Urinary bladder (tissue), 4 donors: ENCODE measurements around the gene BAD. TPM values are rescaled to one million over a fixed set of nuclear protein-coding genes. Genes with fewer than 3 reads are reported as not detected.
"Not testable (repeated sequence)": the region's sequence is repeated elsewhere in the genome, so short reads cannot be mapped to it uniquely, and the experiment has no call there.

Experiments used
- DNase-seq: peaks from one replicate; pipeline ENCODE4 v3.0.0-alpha.2; 2015; ENCODE audit errors: extremely low spot score
- H3K27ac ChIP-seq: one replicate; pipeline ENCODE4 v1.5.1; 2013; ENCODE audit warnings: low read depth, mild to moderate bottlenecking, moderate library complexity
- H3K36me3 ChIP-seq: one replicate; pipeline ENCODE4 v1.6.1; 2013; ENCODE audit warnings: mild to moderate bottlenecking, moderate library complexity; ENCODE audit not compliant: insufficient read depth
- H3K4me1 ChIP-seq: one replicate; pipeline ENCODE4 v1.6.1; 2013; ENCODE audit warnings: mild to moderate bottlenecking, moderate library complexity; ENCODE audit not compliant: insufficient read depth
- H3K4me3 ChIP-seq: one replicate; pipeline ENCODE4 v1.5.1; 2013; ENCODE audit warnings: low read depth, low read length
- WGBS: extraction: QIAGEN DNeasy Blood & Tissue Kit; methylation state at CpG from one replicate; pipeline ENCODE4 v1.1.7; 2013; 5-methylcytosine and 5-hydroxymethylcytosine counted together
- polyA plus RNA-seq: library from polyadenylated mRNA; stranded (reverse); fragments of 200-250 nt; gene quantifications from one replicate; pipeline ENCODE4 v1.2.3, GENCODE V29; 2013
- total RNA-seq: library from RNA; depleted of rRNA; stranded (reverse); fragments of >200 nt; gene quantifications from one replicate; pipeline ENCODE4 v1.2.3, GENCODE V29; 2014
- donor health status: healthy with polysubstance abuse.
- donor health status: healthy.

The BAD gene
- total and polyA plus RNA-seq, 2 donors, result 34.2 to 111 TPM

DNA sequence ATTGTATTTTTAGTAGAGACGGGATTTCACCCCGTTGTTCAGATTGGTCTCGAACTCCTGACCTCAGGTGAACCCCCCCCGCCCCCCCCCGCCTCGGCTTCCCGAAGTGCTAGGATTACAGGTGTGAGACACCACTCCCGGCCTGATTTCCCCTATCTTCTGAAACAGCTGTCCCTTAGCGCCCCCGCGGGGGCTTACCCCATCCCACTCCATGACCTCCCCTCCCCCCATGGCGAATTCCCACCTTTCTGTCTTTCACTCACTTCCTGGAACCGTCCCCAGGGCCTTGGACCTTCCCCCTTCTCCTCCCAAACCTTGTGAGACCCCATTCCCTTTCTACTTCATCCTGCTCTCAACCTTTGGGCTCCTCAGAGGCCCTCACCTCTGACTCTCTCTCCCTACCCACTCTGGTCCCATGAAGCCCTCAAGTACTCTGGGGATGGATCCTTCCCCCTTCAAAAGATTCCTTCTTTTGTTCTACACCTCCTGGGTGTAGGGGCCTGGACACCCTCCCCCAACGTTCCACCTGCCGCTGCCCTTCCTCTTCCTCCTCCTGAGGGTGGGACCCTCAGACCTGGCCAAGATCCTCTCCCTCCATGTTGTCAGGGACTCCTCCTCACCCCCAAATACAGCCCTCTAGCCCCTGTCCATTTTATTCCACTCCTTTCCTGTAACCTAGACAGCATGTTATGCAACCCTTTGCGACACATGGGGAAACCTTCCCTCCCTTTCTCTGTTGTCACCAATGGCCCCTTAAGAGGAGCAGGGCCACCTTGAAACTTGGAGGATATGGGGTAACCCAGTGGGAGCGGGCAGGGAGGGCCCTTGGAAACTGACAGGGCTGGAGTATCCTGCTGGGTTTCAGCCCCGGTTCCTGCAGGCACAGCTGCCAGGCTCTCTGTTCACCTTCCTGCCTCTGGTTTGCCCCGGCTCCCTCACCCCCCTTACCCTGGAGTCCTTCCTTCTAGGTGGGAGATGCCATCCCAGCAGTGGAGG lies 34.6 kb upstream of the BAD start:
- WGBS, result 26% methylated on average over 19 of the region's 19 CpGs
- no peak for DNase-seq
- peak overlapping the region; percentile 74 for H3K4me3 ChIP-seq
- H3K4me1 ChIP-seq, result no peaks in the 10 kb centered on the region
- peak overlapping the region; percentile 96 for H3K27ac ChIP-seq
- peaks cover 2% of the 10 kb centered on the region for H3K36me3 ChIP-seq

DNA sequence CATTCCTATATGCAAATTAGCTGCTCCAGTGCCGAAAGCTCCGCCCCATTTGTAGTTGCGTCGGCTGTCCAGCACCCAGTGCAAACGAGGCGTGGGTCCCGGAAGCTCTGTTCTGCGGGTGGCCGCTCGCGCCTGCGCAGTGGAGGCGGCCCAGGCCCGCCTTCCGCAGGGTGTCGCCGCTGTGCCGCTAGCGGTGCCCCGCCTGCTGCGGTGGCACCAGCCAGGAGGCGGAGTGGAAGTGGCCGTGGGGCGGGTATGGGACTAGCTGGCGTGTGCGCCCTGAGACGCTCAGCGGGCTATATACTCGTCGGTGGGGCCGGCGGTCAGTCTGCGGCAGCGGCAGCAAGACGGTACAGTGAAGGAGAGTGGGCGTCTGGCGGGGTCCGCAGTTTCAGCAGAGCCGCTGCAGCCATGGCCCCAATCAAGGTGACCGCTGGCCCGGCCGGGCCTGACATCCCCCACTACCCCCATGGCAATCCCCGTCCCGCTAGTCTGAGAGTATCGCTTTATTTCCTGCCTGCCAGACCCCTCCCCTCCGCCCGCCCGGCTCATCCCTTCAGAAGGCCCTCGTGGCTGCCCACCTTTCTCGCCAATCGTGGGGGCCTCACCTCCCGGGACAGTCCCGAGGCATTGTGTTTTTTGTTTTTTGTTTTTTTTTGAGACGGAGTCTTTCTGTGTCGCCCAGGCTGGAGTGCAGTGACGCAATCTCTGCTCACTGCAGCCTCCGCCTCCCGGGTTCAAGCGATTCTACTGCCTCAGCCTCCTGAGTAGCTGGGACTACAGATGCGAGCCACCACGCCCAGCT lies 33.7 kb upstream of the BAD start, which contains the start of gene PRDX5:
Gene PRDX5, plus strand, starts transcription at position 161 of the 805 bp plus-strand sequence. Its CDS starts 95 bp downstream, at position 256.
- Histone ChIP-seq H3K36me3 (peaks cover 2% of the 10 kb centered on the region), H3K27ac (peak within 1 kb of the TSS; percentile 97), H3K4me1 (no peaks in the 10 kb centered on the region), H3K4me3 (peak within 1 kb of the TSS; percentile 74)
- under 1% methylated on average over 61 of the region's 61 CpGs for WGBS
- DNase-seq, result peak; percentile 93

DNA sequence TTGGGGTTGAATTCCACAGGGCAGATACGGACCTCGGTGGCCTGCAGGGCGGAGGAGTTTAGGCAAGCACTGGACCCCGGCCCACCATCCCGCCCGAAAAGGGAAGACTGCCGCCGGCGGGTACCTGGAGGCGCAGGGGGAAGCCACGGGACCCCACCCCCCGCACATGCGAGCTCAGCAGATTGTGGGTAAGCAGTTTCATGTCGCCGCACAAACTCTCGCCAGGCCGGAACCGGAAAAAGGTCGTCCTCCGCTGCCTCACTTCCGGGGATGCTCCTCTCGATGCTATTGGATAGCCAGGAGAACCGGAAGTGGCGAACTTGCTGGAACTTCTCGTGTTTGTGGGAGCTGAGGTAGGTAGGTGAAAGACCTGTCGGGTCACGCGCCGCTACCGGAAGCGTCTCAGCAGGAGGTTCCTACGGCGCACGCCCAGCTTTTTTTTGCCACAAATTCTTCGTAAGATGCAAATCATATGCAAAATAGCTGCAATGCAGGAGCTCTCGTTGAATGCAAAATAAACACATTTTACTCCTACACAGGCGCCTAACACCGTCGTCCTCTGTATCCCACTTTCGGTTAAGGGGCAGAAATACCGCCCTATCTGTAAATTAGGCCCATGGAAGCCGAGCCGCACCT lies 33.0 kb upstream of the BAD start, which contains the start of gene TRMT112:
Gene TRMT112, minus strand, starts transcription at position 235 of the 636 bp plus-strand sequence. Its CDS starts 33 bp downstream, at position 202.
- Histone ChIP-seq H3K4me1 (no peaks in the 10 kb centered on the region), H3K4me3 (peak within 1 kb of the TSS; percentile 74)

DNA sequence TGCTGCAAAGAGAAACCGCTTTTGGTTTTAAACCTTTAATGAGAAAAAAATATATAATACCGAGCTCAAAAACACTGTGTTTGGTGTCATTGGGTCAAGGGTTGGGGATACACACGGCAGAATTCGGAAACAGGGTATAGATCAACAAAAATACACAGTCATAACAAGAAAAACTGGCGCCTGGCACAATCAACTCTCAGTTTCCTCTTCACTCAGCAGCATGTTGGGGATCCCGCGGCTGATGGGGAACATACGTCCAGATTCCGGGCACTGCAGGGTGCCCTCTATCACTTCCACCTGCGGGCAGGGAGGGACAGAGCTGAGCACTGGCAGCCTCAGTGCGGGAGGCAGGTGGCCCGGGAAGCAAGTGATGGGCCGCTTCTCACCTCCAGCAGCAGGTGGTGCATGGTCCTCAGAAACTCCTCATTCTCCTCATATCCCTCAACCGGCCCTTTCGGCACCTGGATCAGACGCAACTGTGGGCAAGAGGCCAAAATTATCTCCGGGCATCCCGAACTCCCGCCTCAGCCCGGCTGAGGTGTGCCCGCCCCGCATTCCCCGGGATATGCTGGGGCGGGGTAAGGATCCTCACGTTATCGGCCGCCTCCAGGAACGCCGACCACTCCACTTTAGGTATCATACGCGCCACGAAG lies 32.3 kb upstream of the BAD start:
- peaks cover 2% of the 10 kb centered on the region for H3K36me3 ChIP-seq
- H3K27ac ChIP-seq, result peak overlapping the region; percentile 97
- peak overlapping the region; percentile 74 for H3K4me3 ChIP-seq
- no peaks in the 10 kb centered on the region for H3K4me1 ChIP-seq
- 7% methylated on average over 32 of the region's 32 CpGs for WGBS
- DNase-seq, result no peak

More for the DNA sequence above, 33.0 kb upstream of the BAD start, which contains the start of gene TRMT112:
- H3K36me3 ChIP-seq, result peaks cover 2% of the 10 kb centered on the region
- peak; percentile 98 for DNase-seq
- H3K27ac ChIP-seq, result peak within 1 kb of the TSS; percentile 97
- under 1% methylated on average over 43 of the region's 43 CpGs for WGBS

DNA sequence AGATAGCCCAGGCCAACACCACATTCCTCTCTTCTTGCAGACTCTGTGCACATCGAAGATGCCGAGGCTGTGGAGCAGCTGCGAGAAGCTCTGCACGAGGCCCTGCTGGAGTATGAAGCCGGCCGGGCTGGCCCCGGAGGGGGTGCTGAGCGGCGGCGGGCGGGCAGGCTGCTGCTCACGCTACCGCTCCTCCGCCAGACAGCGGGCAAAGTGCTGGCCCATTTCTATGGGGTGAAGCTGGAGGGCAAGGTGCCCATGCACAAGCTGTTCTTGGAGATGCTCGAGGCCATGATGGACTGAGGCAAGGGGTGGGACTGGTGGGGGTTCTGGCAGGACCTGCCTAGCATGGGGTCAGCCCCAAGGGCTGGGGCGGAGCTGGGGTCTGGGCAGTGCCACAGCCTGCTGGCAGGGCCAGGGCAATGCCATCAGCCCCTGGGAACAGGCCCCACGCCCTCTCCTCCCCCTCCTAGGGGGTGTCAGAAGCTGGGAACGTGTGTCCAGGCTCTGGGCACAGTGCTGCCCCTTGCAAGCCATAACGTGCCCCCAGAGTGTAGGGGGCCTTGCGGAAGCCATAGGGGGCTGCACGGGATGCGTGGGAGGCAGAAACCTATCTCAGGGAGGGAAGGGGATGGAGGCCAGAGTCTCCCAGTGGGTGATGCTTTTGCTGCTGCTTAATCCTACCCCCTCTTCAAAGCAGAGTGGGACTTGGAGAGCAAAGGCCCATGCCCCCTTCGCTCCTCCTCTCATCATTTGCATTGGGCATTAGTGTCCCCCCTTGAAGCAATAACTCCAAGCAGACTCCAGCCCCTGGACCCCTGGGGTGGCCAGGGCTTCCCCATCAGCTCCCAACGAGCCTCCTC lies 31.4 kb upstream of the BAD start:
- H3K27ac ChIP-seq, H3K4me3 ChIP-seq, H3K4me1 ChIP-seq, DNase-seq, H3K36me3 ChIP-seq: not testable (repeated sequence)
- 75% methylated on average over 25 of the region's 25 CpGs for WGBS

DNA sequence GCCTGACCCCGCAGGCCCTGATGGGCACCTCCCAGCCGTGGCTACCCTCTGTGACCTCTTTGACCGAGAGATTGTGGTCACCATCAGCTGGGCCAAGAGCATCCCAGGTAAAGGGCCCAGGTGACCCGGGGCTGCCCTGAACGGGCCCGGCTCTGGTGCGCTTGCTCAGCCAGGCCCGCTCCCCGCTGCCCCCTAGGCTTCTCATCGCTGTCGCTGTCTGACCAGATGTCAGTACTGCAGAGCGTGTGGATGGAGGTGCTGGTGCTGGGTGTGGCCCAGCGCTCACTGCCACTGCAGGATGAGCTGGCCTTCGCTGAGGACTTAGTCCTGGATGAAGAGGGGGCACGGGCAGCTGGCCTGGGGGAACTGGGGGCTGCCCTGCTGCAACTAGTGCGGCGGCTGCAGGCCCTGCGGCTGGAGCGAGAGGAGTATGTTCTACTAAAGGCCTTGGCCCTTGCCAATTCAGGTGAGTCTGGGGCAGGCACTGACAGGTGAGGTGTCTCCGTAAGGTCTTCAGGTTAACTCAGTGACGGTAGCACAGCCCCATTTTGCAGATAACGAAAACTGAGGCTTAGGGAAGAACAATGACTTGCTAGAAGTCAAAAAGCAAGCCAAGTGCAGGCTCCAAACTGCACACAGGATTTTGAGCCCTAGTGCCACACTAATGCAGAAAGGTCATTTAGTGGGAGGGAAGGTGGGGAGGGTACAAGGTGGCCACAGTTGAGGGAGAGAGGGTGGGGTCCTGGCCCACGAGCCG lies 30.5 kb upstream of the BAD start:
- Histone ChIP-seq H3K4me1 (no peaks in the 10 kb centered on the region), H3K27ac (no peak overlapping the region), H3K36me3 (no peaks in the 10 kb centered on the region), H3K4me3 (no peak overlapping the region)
- WGBS, result 87% methylated on average over 24 of the region's 24 CpGs
- DNase-seq, result no peak

DNA sequence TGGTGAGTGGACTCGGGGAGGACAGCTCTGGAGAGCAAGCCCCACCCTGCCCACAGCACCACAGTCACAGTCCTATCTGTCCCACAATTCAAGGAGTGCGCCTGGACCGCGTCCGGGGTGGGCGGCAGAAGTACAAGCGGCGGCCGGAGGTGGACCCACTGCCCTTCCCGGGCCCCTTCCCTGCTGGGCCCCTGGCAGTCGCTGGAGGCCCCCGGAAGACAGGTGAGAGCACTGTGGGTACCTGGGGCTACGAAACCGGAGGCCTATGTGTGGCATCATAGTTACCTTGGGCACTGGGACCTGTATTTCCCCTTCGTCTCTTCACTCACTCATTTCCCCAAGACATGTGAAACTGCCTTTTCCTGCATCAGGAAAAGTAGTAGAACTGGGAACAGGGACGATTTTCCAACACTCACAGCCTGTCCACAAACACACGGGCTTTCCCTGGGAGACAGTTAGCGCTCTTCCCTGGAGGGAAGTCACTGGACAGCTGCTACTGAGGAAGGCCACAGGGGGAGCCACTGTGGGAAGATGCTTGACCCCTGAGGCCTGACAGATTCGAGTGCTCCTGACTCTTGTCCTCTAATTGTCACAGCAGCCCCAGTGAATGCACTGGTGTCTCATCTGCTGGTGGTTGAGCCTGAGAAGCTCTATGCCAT lies 29.8 kb upstream of the BAD start:
- no peaks in the 10 kb centered on the region for H3K4me1 ChIP-seq
- WGBS, result 76% methylated on average over 19 of the region's 19 CpGs
- no peaks in the 10 kb centered on the region for H3K36me3 ChIP-seq
- no peak overlapping the region for H3K4me3 ChIP-seq
- DNase-seq, result no peak
- H3K27ac ChIP-seq, result peak overlapping the region; percentile 55

DNA sequence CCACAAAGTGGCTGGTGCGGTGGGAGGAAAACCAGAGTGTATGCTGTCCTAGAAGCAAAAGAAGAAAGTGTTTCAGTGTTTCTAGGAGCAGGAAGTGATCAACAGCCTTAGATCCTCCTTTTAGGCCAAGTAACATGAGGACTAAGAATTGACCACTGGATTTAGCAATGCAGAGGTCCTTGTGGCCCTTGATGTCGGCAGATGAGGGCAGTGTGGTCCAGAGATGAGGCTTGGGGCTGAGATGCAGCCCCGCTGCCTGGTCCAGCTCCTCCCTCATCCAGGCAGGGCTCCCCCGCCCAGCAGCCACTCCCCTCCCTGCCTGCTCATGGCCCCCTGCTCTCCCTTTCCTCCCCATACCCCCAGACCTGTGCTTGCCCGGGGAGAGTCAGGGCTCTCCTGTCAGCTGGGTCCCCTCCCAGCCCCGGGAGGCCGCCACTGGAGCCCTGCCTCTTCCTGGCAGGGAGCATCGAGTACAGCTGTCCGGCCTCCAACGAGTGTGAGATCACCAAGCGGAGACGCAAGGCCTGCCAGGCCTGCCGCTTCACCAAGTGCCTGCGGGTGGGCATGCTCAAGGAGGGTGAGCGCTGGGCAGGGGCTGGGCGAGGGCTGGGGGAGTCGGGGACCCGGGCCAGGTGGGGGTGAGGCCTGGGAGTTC lies 29.2 kb upstream of the BAD start:
- DNase-seq, result no peak
- Histone ChIP-seq H3K36me3 (no peaks in the 10 kb centered on the region), H3K4me3 (no peak overlapping the region), H3K27ac (peak overlapping the region; percentile 55), H3K4me1 (no peaks in the 10 kb centered on the region)
- WGBS, result 66% methylated on average over 18 of the region's 18 CpGs

DNA sequence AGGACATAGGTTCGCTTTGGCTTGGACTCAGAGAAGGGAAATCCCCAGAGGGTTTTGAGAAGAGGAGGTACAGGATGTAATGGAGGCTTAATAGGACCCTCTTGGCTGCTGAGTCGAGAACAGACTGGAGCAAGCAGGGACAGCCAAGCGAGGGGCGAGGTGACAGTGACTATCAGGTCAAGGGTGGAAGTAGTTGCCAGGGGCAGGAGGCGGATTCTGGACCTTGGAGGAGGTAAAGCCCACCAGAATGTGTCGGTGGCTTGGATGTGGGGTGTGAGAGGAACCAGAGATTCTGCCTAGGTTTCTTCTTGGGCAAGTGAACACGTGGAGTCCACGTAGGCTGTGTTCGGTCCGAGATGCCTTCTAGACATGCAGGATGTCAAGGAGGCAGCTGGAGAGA lies 28.5 kb upstream of the BAD start:
- H3K36me3 ChIP-seq, result no peaks in the 10 kb centered on the region
- H3K27ac ChIP-seq, result no peak overlapping the region
- no peaks in the 10 kb centered on the region for H3K4me1 ChIP-seq
- WGBS, result 90% methylated on average over 10 of the region's 10 CpGs
- no peak overlapping the region for H3K4me3 ChIP-seq
- no peak for DNase-seq

DNA sequence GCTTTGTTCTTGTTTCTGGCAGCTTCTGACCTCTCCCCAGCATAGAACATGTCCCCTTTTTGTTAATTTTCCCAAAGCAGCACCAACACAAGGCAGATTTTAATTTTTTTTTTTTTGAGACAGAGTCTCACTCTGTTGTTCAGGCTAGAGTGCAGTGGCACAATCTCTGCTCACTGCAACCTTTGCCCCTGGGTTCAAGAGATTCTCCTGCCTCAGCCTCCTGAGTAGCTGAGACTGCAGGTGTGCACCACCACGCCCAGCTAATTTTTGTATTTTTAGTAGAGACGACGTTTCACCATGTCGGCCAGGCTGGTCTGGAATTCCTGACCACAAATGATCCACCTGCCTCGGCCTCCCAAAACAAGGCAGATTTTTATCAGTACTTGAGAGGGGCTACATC lies 23.3 kb upstream of the BAD start:
- not testable (repeated sequence) for H3K4me1 ChIP-seq, H3K4me3 ChIP-seq, H3K27ac ChIP-seq, H3K36me3 ChIP-seq, DNase-seq
- whole genome bisulfite sequencing, result 96% methylated on average over 5 of the region's 5 CpGs
